Activated CD4-positive, alpha-beta T cell treated with anti-CD3 and anti-CD28 coated beads, Interleukin-10, Interleukin-2, amounts not matched to agents 100 ng/mL and 50 ng/mL, durations not matched to agents 16 hours and 8 hours (primary cell): ENCODE measurements around the gene SDS.

Experiments
- DNase-seq: peaks from one replicate; pipeline ENCODE4 v3.0.0-alpha.2; 2020

Gene SDS

GRCh38 chr12:113345318-113345717, 58.4 kb downstream of the SDS start:
- no peak for DNase-seq
